Measurements from ENCODE around the gene PHEX.

Gene PHEX

DNA sequence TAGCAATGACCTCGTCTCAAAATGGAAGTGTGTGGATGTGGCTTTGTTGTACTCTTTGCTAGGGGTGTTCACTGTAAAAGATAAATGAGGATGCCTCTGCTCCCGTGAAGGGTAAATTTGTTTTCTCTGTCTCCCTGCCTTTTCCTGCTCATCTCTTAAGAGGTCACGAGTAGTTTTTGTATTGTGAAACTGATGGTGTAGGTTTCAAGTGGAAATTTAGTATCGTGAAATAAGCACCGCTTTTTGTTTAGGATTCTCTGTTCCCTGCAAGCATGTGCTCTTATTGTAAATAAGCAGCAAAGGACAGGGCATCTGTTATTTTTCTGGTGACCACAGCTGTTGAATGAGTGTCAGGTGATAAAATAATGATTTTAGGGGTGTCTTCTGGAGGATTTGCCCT is 104.6 kb downstream of the PHEX start:
- peak; percentile 18 for ATAC-seq
- no peak for TF ChIP-seq TOX (CRISPR knock-in tag; IDR thresholded peaks at IDR 0.05; ENCODE audit: borderline replicate concordance)
- no peak for TF ChIP-seq ZNF565 (CRISPR knock-in tag; conservative IDR thresholded peaks at IDR 0.05; ENCODE audit: low read depth)
- TF ChIP-seq, protein P1, sequence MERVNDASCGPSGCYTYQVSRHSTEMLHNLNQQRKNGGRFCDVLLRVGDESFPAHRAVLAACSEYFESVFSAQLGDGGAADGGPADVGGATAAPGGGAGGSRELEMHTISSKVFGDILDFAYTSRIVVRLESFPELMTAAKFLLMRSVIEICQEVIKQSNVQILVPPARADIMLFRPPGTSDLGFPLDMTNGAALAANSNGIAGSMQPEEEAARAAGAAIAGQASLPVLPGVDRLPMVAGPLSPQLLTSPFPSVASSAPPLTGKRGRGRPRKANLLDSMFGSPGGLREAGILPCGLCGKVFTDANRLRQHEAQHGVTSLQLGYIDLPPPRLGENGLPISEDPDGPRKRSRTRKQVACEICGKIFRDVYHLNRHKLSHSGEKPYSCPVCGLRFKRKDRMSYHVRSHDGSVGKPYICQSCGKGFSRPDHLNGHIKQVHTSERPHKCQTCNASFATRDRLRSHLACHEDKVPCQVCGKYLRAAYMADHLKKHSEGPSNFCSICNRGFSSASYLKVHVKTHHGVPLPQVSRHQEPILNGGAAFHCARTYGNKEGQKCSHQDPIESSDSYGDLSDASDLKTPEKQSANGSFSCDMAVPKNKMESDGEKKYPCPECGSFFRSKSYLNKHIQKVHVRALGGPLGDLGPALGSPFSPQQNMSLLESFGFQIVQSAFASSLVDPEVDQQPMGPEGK (CRISPR knock-in tag; IDR thresholded peaks at IDR 0.05; ENCODE audit: borderline replicate concordance), result no peak
- TF ChIP-seq ESRRG (CRISPR knock-in tag; IDR thresholded peaks at IDR 0.05), result no peak
- TF ChIP-seq, protein P2, sequence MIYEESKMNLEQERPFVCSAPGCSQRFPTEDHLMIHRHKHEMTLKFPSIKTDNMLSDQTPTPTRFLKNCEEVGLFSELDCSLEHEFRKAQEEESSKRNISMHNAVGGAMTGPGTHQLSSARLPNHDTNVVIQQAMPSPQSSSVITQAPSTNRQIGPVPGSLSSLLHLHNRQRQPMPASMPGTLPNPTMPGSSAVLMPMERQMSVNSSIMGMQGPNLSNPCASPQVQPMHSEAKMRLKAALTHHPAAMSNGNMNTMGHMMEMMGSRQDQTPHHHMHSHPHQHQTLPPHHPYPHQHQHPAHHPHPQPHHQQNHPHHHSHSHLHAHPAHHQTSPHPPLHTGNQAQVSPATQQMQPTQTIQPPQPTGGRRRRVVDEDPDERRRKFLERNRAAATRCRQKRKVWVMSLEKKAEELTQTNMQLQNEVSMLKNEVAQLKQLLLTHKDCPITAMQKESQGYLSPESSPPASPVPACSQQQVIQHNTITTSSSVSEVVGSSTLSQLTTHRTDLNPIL (CRISPR knock-in tag; IDR thresholded peaks at IDR 0.05; ENCODE audit: low read depth), result no peak
- TF ChIP-seq, protein P3, sequence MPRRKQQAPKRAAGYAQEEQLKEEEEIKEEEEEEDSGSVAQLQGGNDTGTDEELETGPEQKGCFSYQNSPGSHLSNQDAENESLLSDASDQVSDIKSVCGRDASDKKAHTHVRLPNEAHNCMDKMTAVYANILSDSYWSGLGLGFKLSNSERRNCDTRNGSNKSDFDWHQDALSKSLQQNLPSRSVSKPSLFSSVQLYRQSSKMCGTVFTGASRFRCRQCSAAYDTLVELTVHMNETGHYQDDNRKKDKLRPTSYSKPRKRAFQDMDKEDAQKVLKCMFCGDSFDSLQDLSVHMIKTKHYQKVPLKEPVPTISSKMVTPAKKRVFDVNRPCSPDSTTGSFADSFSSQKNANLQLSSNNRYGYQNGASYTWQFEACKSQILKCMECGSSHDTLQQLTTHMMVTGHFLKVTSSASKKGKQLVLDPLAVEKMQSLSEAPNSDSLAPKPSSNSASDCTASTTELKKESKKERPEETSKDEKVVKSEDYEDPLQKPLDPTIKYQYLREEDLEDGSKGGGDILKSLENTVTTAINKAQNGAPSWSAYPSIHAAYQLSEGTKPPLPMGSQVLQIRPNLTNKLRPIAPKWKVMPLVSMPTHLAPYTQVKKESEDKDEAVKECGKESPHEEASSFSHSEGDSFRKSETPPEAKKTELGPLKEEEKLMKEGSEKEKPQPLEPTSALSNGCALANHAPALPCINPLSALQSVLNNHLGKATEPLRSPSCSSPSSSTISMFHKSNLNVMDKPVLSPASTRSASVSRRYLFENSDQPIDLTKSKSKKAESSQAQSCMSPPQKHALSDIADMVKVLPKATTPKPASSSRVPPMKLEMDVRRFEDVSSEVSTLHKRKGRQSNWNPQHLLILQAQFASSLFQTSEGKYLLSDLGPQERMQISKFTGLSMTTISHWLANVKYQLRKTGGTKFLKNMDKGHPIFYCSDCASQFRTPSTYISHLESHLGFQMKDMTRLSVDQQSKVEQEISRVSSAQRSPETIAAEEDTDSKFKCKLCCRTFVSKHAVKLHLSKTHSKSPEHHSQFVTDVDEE (CRISPR knock-in tag; IDR thresholded peaks at IDR 0.05), result no peak
- TF ChIP-seq ZFP3 (CRISPR knock-in tag; IDR thresholded peaks at IDR 0.05), result no peak

DNA sequence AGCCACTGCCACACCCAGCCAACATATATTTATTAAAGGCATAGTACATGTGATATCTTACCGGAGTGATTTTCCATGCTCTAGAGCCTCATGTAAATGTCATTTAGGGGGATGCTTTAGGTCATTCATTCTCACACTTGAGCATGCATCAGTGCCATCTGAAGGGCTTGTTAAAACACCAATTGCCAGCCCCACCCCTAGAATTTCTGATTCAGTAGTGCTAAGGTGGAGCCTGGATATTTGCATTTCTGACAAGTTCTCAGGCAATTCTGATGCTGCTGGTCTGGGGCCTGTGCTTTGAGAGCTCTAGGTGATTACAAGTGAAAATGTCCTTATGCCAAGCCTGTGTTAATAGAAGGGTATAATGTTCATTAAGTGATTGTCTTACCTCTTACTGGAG is 107.7 kb downstream of the PHEX start:
- TF ChIP-seq PPARA (CRISPR knock-in tag; IDR thresholded peaks at IDR 0.05; ENCODE audit: borderline replicate concordance) (no peak), GLIS3 (CRISPR knock-in tag; IDR thresholded peaks at IDR 0.05) (no peak), ZNF8 (CRISPR knock-in tag; IDR thresholded peaks at IDR 0.05) (no peak), ESRRG (CRISPR knock-in tag; IDR thresholded peaks at IDR 0.05) (no peak), OSR1 (CRISPR knock-in tag; IDR thresholded peaks at IDR 0.05) (no peak), ZNF70 (CRISPR knock-in tag; IDR thresholded peaks at IDR 0.05) (no peak), ZC3H10 (CRISPR knock-in tag; IDR thresholded peaks at IDR 0.05) (no peak), ISL1 (CRISPR knock-in tag; IDR thresholded peaks at IDR 0.05) (no peak), TCF4 (CRISPR knock-in tag; IDR thresholded peaks at IDR 0.05; ENCODE audit: borderline replicate concordance) (no peak), ZNF565 (CRISPR knock-in tag; conservative IDR thresholded peaks at IDR 0.05; ENCODE audit: low read depth) (no peak), ARNTL (CRISPR knock-in tag; IDR thresholded peaks at IDR 0.05; ENCODE audit: borderline replicate concordance, low read depth) (no peak)
- TF ChIP-seq, protein P4, sequence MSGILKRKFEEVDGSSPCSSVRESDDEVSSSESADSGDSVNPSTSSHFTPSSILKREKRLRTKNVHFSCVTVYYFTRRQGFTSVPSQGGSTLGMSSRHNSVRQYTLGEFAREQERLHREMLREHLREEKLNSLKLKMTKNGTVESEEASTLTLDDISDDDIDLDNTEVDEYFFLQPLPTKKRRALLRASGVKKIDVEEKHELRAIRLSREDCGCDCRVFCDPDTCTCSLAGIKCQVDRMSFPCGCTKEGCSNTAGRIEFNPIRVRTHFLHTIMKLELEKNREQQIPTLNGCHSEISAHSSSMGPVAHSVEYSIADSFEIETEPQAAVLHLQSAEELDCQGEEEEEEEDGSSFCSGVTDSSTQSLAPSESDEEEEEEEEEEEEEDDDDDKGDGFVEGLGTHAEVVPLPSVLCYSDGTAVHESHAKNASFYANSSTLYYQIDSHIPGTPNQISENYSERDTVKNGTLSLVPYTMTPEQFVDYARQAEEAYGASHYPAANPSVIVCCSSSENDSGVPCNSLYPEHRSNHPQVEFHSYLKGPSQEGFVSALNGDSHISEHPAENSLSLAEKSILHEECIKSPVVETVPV (CRISPR knock-in tag; IDR thresholded peaks at IDR 0.05), result no peak
- TF ChIP-seq, protein P2 (CRISPR knock-in tag; IDR thresholded peaks at IDR 0.05; ENCODE audit: low read depth), result no peak
- TF ChIP-seq, protein P1 (CRISPR knock-in tag; IDR thresholded peaks at IDR 0.05; ENCODE audit: borderline replicate concordance), result no peak
- TF ChIP-seq, protein P3 (CRISPR knock-in tag; IDR thresholded peaks at IDR 0.05), result no peak
- ATAC-seq, result no peak
